GM12878 (cell line): ENCODE results near the gene COL4A2. TPM values are rescaled to one million over a fixed set of nuclear protein-coding genes. Genes with fewer than 3 reads are reported as not detected.
A peak's percentile ranks its signal among the peaks of the same experiment; 100 is the strongest.

Source experiments
- CBX3 ChIP-seq: fragments of 200-600 bp; sonication (generic); IDR thresholded peaks from 2 replicates; pipeline ENCODE4 v1.6.1; 2016; ENCODE audit warnings: low read depth, borderline replicate concordance
- CHD4 ChIP-seq: fragments of 200-600 bp; sonication (generic); IDR thresholded peaks from 2 replicates; pipeline ENCODE4 v1.6.1; 2016; ENCODE audit warnings: mild to moderate bottlenecking
- CREM ChIP-seq: IDR thresholded peaks from 2 replicates; pipeline ENCODE4 v1.6.1; 2014; ENCODE audit warnings: antibody characterized with exemption, low read depth
- E2F4 ChIP-seq: IDR thresholded peaks from 2 replicates; pipeline ENCODE4 v1.6.1; 2012; ENCODE audit warnings: low read depth, low read length, improper control_type of control experiment
- ETV6 ChIP-seq, 2 experiments: fragments of 450-650 bp in 1 of 2; IDR thresholded peaks in 1 of 2; conservative IDR thresholded peaks in 1 of 2; 2 replicates each; pipeline ENCODE4 v1.6.1; 2014; ENCODE audit warnings: antibody characterized with exemption in 1 of 2, borderline replicate concordance in 1 of 2, low read depth in 1 of 2, mild to moderate bottlenecking in 1 of 2, moderate library complexity in 1 of 2
- FOXK2 ChIP-seq: fragments of 450-650 bp; IDR thresholded peaks from 2 replicates; pipeline ENCODE4 v1.6.1; 2017; ENCODE audit warnings: mild to moderate bottlenecking, moderate library complexity
- FOXM1 ChIP-seq: IDR thresholded peaks from 2 replicates; pipeline ENCODE4 v1.6.1; 2012; ENCODE audit warnings: low read depth, mild to moderate bottlenecking, inconsistent platforms, low read length, moderate library complexity
- HDAC6 ChIP-seq: fragments of 200-600 bp; sonication (generic); IDR thresholded peaks from one replicate; pipeline ENCODE4 v1.8.0; 2017; ENCODE audit warnings: antibody characterized with exemption; ENCODE audit not compliant: unreplicated experiment
- IKZF2 ChIP-seq, 2 experiments: fragments of 450-650 bp; IDR thresholded peaks; 2 replicates each; pipeline ENCODE4 v1.6.1; 2017; ENCODE audit warnings: mild to moderate bottlenecking in 2 of 2, moderate library complexity in 2 of 2
- IRF3 ChIP-seq: fragments of 450-650 bp; IDR thresholded peaks from 2 replicates; pipeline ENCODE4 v1.6.1; 2014; ENCODE audit warnings: mild to moderate bottlenecking
- MTA3 ChIP-seq: IDR thresholded peaks from 2 replicates; pipeline ENCODE4 v1.6.1; 2012; ENCODE audit warnings: low read length, inconsistent platforms, borderline replicate concordance
- NFXL1 ChIP-seq: fragments of 450-650 bp; IDR thresholded peaks from 2 replicates; pipeline ENCODE4 v1.6.1; 2017; ENCODE audit warnings: antibody characterized with exemption, mild to moderate bottlenecking, borderline replicate concordance
- PRDM15 ChIP-seq: fragments of 450-650 bp; formaldehyde crosslinking; IDR thresholded peaks from 2 replicates; pipeline ENCODE4 v1.4.0; 2020; ENCODE audit warnings: mild to moderate bottlenecking, moderate library complexity
- RCOR1 ChIP-seq: conservative IDR thresholded peaks from 2 replicates; pipeline ENCODE4 v1.6.1; 2012; ENCODE audit warnings: low read depth, low read length, improper control_type of control experiment
- REST ChIP-seq: IDR thresholded peaks from 2 replicates; pipeline ENCODE4 v1.6.1; 2012; ENCODE audit warnings: mild to moderate bottlenecking, low read depth, low read length
- SMARCA5 ChIP-seq: fragments of 450-650 bp; IDR thresholded peaks from 2 replicates; pipeline ENCODE4 v1.6.1; 2017; ENCODE audit warnings: mild to moderate bottlenecking
- SPI1 ChIP-seq: IDR thresholded peaks from 2 replicates; pipeline ENCODE4 v1.6.1; 2011; ENCODE audit warnings: low read depth, mild to moderate bottlenecking, low read length, moderate library complexity, borderline replicate concordance; ENCODE audit not compliant: insufficient read depth
- TARDBP ChIP-seq: IDR thresholded peaks from 2 replicates; pipeline ENCODE4 v1.6.1; 2016; ENCODE audit warnings: borderline replicate concordance
- ZNF207 ChIP-seq: fragments of 450-650 bp; IDR thresholded peaks from 2 replicates; pipeline ENCODE4 v1.6.1; 2014; ENCODE audit warnings: antibody characterized with exemption, mild to moderate bottlenecking, borderline replicate concordance
- ZNF217 ChIP-seq: fragments of 450-650 bp; IDR thresholded peaks from 2 replicates; pipeline ENCODE4 v1.6.1; 2017; ENCODE audit warnings: antibody characterized with exemption, mild to moderate bottlenecking
- polyA plus RNA-seq, 11 experiments: library from polyadenylated mRNA; depleted of rRNA in 4 of 11; unstranded in 6 of 11; stranded (reverse) in 5 of 11; fragments of >200 nt; fragmentation: Nextera tagmentation in 4 of 11; fragmentation: Illumina TruSeq in 1 of 11; extraction: Ambion mirVana in 4 of 11; extraction: Trizol in 1 of 11; gene quantifications; 1 replicate in 1 of 11; 2 replicates in 10 of 11; pipeline versions ENCODE4 v1.2.1 to v1.2.3, GENCODE V29; 2011 to 2016; ENCODE audit warnings: inconsistent platforms in 2 of 11, missing spikeins in 2 of 11, low read depth in 1 of 11
- total RNA-seq, 4 experiments: library from RNA; depleted of rRNA in 3 of 4; stranded (reverse); fragments of >200 nt in 3 of 4; fragmentation: Illumina TruSeq in 1 of 4; extraction: Trizol in 1 of 4; gene quantifications; 2 replicates each; pipeline versions ENCODE4 v1.2.1 to v1.2.3, GENCODE V29; 2013 to 2021

COL4A2 gene
- total and polyA plus RNA-seq, 10 of the 15 experiments (the other 5 are each of a cell fraction or from before 2014, with no cell fraction given), result 0.16 to 1.6 (median 0.62) TPM; not detected in 3

- TF ChIP-seq PRDM15 (CRISPR knock-in tag) (no peak), RCOR1 (0 out of 2 replicates have a peak, but pooled peaks have one; percentile 27), ZNF217 (no peak), E2F4 (0 out of 2 replicates have a peak, but pooled peaks have one; percentile 28), MTA3 (no peak), SPI1 (no peak), NFXL1 (no peak), IKZF2 (IDR thresholded peaks at IDR 0.05) (peak; percentile 83 to 84), FOXK2 (no peak), SMARCA5 (0 out of 2 replicates have a peak, but pooled peaks have one; percentile 52), CBX3 (no peak), TARDBP (no peak), ZNF207 (no peak), FOXM1 (0 out of 2 replicates have a peak, but pooled peaks have one; percentile 30), CHD4 (no peak), REST (no peak), HDAC6 (no peak), CREM (peak; percentile 88), IRF3 (no peak), ETV6 (conservative IDR thresholded peaks at IDR 0.05 in 1 of 2, IDR thresholded peaks at IDR 0.05 in 1 of 2; ENCODE audit: borderline replicate concordance in 1 of 2, low read depth in 1 of 2) (no peak)
Observed at GRCh38 chr13:110412132-110412914, 105.2 kb downstream of the COL4A2 start (continued).
